Upper lobe of left lung (tissue), 4 donors: ENCODE data around the gene TOB1.

Experiments
- CTCF ChIP-seq, 6 experiments: fragments of 450-650 bp in 4 of 6; fragments of 200-600 bp in 2 of 6; sonication (generic) in 2 of 6; IDR thresholded peaks; one replicate each; pipeline ENCODE4 v1.5.1; 2016 to 2019; ENCODE audit warnings: antibody characterized with exemption in 6 of 6
- EP300 ChIP-seq, 4 donors: sonication (generic); formaldehyde crosslinking; IDR thresholded peaks; one replicate each; pipeline ENCODE4 v1.5.1; 2017; ENCODE audit warnings: antibody characterized with exemption in 4 of 4, control low read depth in 2 of 4
- POLR2A ChIP-seq, 4 donors: fragments of 450-650 bp; IDR thresholded peaks; one replicate each; pipeline ENCODE4 v1.5.1; 2016 to 2017; ENCODE audit warnings: antibody characterized with exemption in 4 of 4, mild to moderate bottlenecking in 2 of 4
- POLR2AphosphoS5 ChIP-seq, 2 donors: sonication (generic); formaldehyde crosslinking; IDR thresholded peaks; one replicate each; pipeline ENCODE4 v1.5.1; 2017; ENCODE audit warnings: antibody characterized with exemption in 2 of 2

GRCh38 chr17:50883850-50884438, 17.8 kb upstream of the TOB1 start:
- no peak for TF ChIP-seq CTCF (IDR thresholded peaks at IDR 0.05)
- TF ChIP-seq POLR2AphosphoS5 (IDR thresholded peaks at IDR 0.05): no peak
- TF ChIP-seq POLR2A (IDR thresholded peaks at IDR 0.05): no peak
- no peak for TF ChIP-seq EP300 (IDR thresholded peaks at IDR 0.05)
